ENCODE data around the gene CIDEB. TPM values are rescaled to one million over a fixed set of nuclear protein-coding genes. Genes with fewer than 3 reads are reported as not detected.
A peak's percentile ranks its signal among the peaks of the same experiment; 100 is the strongest.

CIDEB gene
- total RNA-seq (2021), result not detected in 2 replicates
- long read RNA-seq, result 0 reads

DNA sequence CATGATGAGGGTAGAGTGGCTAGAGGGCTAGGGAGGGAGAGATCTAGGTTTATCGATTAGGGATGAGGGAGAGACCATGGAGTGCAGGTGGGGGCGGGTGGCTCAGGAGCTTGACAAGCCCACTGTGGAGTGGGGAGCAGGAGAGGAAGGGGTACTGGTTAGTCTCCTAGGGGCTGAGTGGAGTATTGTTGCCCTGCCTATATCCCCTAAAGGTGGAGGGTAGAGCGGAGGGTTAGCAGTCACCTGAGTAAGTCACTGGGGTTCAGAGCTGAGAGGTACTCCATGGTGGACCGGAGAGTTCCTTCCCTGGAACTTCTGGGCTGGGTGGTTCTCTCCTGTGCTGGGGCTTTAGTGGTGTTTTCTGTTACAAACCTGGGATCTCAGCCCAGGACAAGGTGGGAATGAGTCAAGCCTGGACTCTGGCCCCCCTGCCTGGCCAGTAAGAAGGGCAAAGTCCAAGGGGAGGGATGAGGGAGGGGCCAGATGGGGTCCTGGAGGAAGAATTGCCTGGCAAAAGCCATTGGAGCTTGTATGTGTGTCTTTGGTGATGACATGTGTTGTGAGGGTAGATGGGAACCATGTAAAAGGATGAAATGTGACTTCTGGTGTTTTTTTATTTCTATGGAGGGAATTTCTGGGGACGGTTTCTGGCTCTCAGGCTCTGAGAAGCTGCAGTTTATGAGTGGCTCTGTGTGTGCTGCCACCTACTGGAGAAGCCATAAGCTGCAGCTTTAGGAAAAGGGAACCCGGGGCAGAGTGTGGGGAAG, at the start of gene CIDEB:
TSS of gene CIDEB (minus strand) at position 403 of the 767 bp plus-strand sequence. CDS start at position 284, 119 bp downstream.
- Histone ChIP-seq H2AFZ (ENCODE audit: low read length) (no peak within 1 kb of the TSS), H3K18ac (ENCODE audit: insufficient read length, low read depth, low read length) (no peak within 1 kb of the TSS), H4K91ac (ENCODE audit: insufficient read length, low read depth, low read length) (no peak within 1 kb of the TSS), H2BK5ac (ENCODE audit: insufficient read length, low read length) (no peak within 1 kb of the TSS), H3K23me2 (ENCODE audit: insufficient read length, low read depth, low read length, poor library complexity, severe bottlenecking) (no peaks in the 10 kb centered on the region), H3K9me3 (ENCODE audit: control insufficient read depth, low read depth, low read length) (no peaks in the 10 kb centered on the region), H2BK120ac (ENCODE audit: low read depth, low read length, poor library complexity, severe bottlenecking) (no peak within 1 kb of the TSS), H2BK15ac (ENCODE audit: low read depth, low read length) (no peak within 1 kb of the TSS), H3K79me2 (ENCODE audit: insufficient read depth, low read length) (no peaks in the 10 kb centered on the region), H3T11ph (ENCODE audit: low read length) (no peak within 1 kb of the TSS), H4K20me1 (ENCODE audit: control insufficient read depth, insufficient read depth, insufficient read length) (no peaks in the 10 kb centered on the region), H2BK20ac (ENCODE audit: low read depth, low read length, poor library complexity, severe bottlenecking) (no peak within 1 kb of the TSS), H3K14ac (ENCODE audit: insufficient read depth, low read length) (no peak within 1 kb of the TSS), H3K23ac (ENCODE audit: insufficient read length, low read depth, low read length) (no peak within 1 kb of the TSS), H2AK5ac (ENCODE audit: insufficient read length, low read length) (no peak within 1 kb of the TSS), H4K5ac (ENCODE audit: insufficient read length, low read depth, low read length) (no peak within 1 kb of the TSS), H3K56ac (ENCODE audit: insufficient read length, low read depth, low read length) (no peak within 1 kb of the TSS), H3K27me3 (ENCODE audit: insufficient read depth, low read length) (no peaks in the 10 kb centered on the region), H3K4me1 (ENCODE audit: insufficient read depth, low read length) (no peaks in the 10 kb centered on the region), H3K27ac (ENCODE audit: insufficient read length, low read depth, low read length) (no peak within 1 kb of the TSS), H3K9ac (ENCODE audit: extremely low read depth, insufficient read length, low read length) (no peak within 1 kb of the TSS), H2BK12ac (ENCODE audit: insufficient read length, low read depth, low read length) (no peak within 1 kb of the TSS), H4K8ac (replicated peaks; ENCODE audit: insufficient read length, low read depth, low read length) (no peak within 1 kb of the TSS), H3K79me1 (ENCODE audit: insufficient read depth, low read depth, low read length, poor library complexity, severe bottlenecking) (no peaks in the 10 kb centered on the region), H3K4ac (ENCODE audit: low read depth, low read length) (no peak within 1 kb of the TSS), H3K4me2 (ENCODE audit: insufficient read depth, insufficient read length, low read length) (no peak within 1 kb of the TSS)
- Mint-ChIP-seq H3K36me3 (ENCODE audit: insufficient read depth in 1 of 3, low read depth in 3 of 3) (peaks cover 31 to 67% (median 51%) of the 10 kb centered on the region in 3 experiments), H3K4me3 (peak within 1 kb of the TSS in 1 of 2 experiments; percentile 3; a peak in 1 of 5 replicates), H3K4me1 (peaks cover 5 to 6% of the 10 kb centered on the region in 2 experiments; a peak in 3 of 4 replicates), H3K9me3 (no peaks in the 10 kb centered on the region), H3K27me3 (ENCODE audit: low read depth) (no peaks in the 10 kb centered on the region), H3K27ac (peak within 1 kb of the TSS in 2 of 3 experiments; percentile 12 to 64; a peak in 3 of 7 replicates)
- TF ChIP-seq, protein P1, sequence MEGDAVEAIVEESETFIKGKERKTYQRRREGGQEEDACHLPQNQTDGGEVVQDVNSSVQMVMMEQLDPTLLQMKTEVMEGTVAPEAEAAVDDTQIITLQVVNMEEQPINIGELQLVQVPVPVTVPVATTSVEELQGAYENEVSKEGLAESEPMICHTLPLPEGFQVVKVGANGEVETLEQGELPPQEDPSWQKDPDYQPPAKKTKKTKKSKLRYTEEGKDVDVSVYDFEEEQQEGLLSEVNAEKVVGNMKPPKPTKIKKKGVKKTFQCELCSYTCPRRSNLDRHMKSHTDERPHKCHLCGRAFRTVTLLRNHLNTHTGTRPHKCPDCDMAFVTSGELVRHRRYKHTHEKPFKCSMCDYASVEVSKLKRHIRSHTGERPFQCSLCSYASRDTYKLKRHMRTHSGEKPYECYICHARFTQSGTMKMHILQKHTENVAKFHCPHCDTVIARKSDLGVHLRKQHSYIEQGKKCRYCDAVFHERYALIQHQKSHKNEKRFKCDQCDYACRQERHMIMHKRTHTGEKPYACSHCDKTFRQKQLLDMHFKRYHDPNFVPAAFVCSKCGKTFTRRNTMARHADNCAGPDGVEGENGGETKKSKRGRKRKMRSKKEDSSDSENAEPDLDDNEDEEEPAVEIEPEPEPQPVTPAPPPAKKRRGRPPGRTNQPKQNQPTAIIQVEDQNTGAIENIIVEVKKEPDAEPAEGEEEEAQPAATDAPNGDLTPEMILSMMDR (conservative IDR thresholded peaks at IDR 0.05), result peak; percentile 94
- no CpG with 5 or more reads among the region's 6 CpGs for WGBS (ENCODE audit: extremely low coverage, insufficient read length, low lambda C conversion rate)
- peak; percentile 68 for DNase-seq
